GM12878 (cell line): Measurements from ENCODE around the gene ARHGAP44. TPM values are rescaled to one million over a fixed set of nuclear protein-coding genes. Genes with fewer than 3 reads are reported as not detected.

Experiments
- ATAC-seq: fragments of 200-7000 bp; cut with Tn5 transposase; 3 replicates; pipeline ENCODE4 v1.9.1; 2020; ENCODE audit warnings: mild to moderate bottlenecking, moderate library complexity
- BruUV-seq: library from RNA; stranded (reverse); fragments of 400-500 nt; replicated peaks from 2 replicates; lab custom pipeline; 2021; lab: Mats Ljungman, UMichigan
- CTCF ChIA-PET: fragments of 300-600 bp; sonication (Branson Sonifier 250); formaldehyde crosslinking; extraction: SDS; loops from one replicate; lab custom pipeline; 2021; ENCODE audit warnings: inconsistent platforms; lab: Yijun Ruan, JAX
- POLR2A ChIA-PET: fragments of 350-600 bp; formaldehyde crosslinking; extraction: SDS; loops from one replicate; lab custom pipeline; 2021; ENCODE audit warnings: inconsistent platforms; lab: Charles Lee
- RAD21 ChIA-PET: fragments of 300-600 bp; sonication (Branson Sonifier 250); formaldehyde crosslinking; loops from one replicate; lab custom pipeline; 2023; ENCODE audit warnings: antibody characterized with exemption; ENCODE audit not compliant: unreplicated experiment; lab: Charles Lee
- SMC1A ChIA-PET: fragments of 300-600 bp; sonication (Branson Sonifier 250); formaldehyde crosslinking; loops from one replicate; lab custom pipeline; 2023; ENCODE audit not compliant: unreplicated experiment, uncharacterized antibody; lab: Charles Lee
- DNase-seq: peaks from one replicate; pipeline ENCODE4 v3.0.0-alpha.2; 2011; ENCODE audit warnings: low read depth, low spot score
- FAIRE-seq: peaks from 3 replicates; lab custom pipeline; 2011; peaks lifted over from hg19 to GRCh38; lab: Jason Lieb, UNC
- H2AFZ ChIP-seq: 2 replicates; pipeline ENCODE4 v1.6.0; 2011; ENCODE audit warnings: low read depth, low read length, control low read depth; ENCODE audit not compliant: control insufficient read depth
- H3K27ac ChIP-seq: 2 replicates; pipeline ENCODE4 v1.5.1; 2011; ENCODE audit warnings: control low read depth; ENCODE audit not compliant: control insufficient read depth, insufficient read depth
- H3K27me3 ChIP-seq, 2 experiments: replicated peaks in 1 of 2; 2 replicates each; pipeline versions ENCODE4 v1.6.0 to v1.6.1; 2011; ENCODE audit warnings: low read length in 1 of 2; ENCODE audit not compliant: control insufficient read depth in 2 of 2, insufficient read depth in 2 of 2
- H3K36me3 ChIP-seq, 2 experiments: 2 replicates each; pipeline ENCODE4 v1.5.1; 2011; ENCODE audit warnings: low read length in 1 of 2; ENCODE audit not compliant: control insufficient read depth in 2 of 2, insufficient read depth in 2 of 2
- H3K4me1 ChIP-seq: 2 replicates; pipeline ENCODE4 v1.6.1; 2011; ENCODE audit warnings: mild to moderate bottlenecking, low read length, moderate library complexity, mixed read lengths; ENCODE audit not compliant: control insufficient read depth, insufficient read depth
- H3K4me2 ChIP-seq: 2 replicates; pipeline ENCODE4 v1.6.0; 2011; ENCODE audit warnings: control low read depth; ENCODE audit not compliant: control insufficient read depth, insufficient read depth
- H3K4me3 ChIP-seq: fragments of 200-600 bp; sonication (generic); 2 replicates; pipeline ENCODE4 v1.5.1; 2016
- H3K79me2 ChIP-seq: 2 replicates; pipeline ENCODE4 v1.6.0; 2011; ENCODE audit warnings: low read length; ENCODE audit not compliant: control insufficient read depth, insufficient read depth
- H3K9ac ChIP-seq: 2 replicates; pipeline ENCODE4 v1.8.0; 2011; ENCODE audit warnings: low read length, control low read depth, mixed read lengths; ENCODE audit not compliant: control insufficient read depth, insufficient read depth
- H3K9me3 ChIP-seq: replicated peaks from 3 replicates; pipeline ENCODE4 v1.5.1; 2011; ENCODE audit warnings: mild to moderate bottlenecking, low read length; ENCODE audit not compliant: control insufficient read depth, insufficient read depth
- H4K20me1 ChIP-seq: 2 replicates; pipeline ENCODE4 v1.6.0; 2011; ENCODE audit not compliant: control insufficient read depth, insufficient read depth
- CREM ChIP-seq: IDR thresholded peaks from 2 replicates; pipeline ENCODE4 v1.6.1; 2014; ENCODE audit warnings: antibody characterized with exemption, low read depth
- MTA2 ChIP-seq: fragments of 450-650 bp; IDR thresholded peaks from 2 replicates; pipeline ENCODE4 v1.6.1; 2016; ENCODE audit warnings: low read depth, mild to moderate bottlenecking, moderate library complexity
- MXI1 ChIP-seq: fragments of 150-350 bp; IDR thresholded peaks from 2 replicates; pipeline ENCODE4 v1.6.1; 2011; ENCODE audit warnings: low read depth, mild to moderate bottlenecking, inconsistent platforms, low read length, improper control_type of control experiment
- NFYB ChIP-seq: IDR thresholded peaks from 2 replicates; pipeline ENCODE4 v1.6.1; 2011; ENCODE audit warnings: low read depth, mild to moderate bottlenecking, low read length, improper control_type of control experiment, moderate library complexity; ENCODE audit not compliant: insufficient read depth
- RB1 ChIP-seq: fragments of 450-650 bp; formaldehyde crosslinking; IDR thresholded peaks from 2 replicates; pipeline ENCODE4 v1.6.1; 2017; ENCODE audit warnings: mild to moderate bottlenecking, borderline replicate concordance
- RELA ChIP-seq: fragments of 450-650 bp; IDR thresholded peaks from 2 replicates; pipeline ENCODE4 v1.8.0; 2014; ENCODE audit warnings: borderline replicate concordance; ENCODE audit not compliant: partially characterized antibody
- REST ChIP-seq: IDR thresholded peaks from 2 replicates; pipeline ENCODE4 v1.6.1; 2012; ENCODE audit warnings: mild to moderate bottlenecking, low read depth, low read length
- SKIL ChIP-seq: fragments of 450-650 bp; IDR thresholded peaks from 2 replicates; pipeline ENCODE4 v1.6.1; 2017; ENCODE audit warnings: mild to moderate bottlenecking, low read depth, inconsistent platforms; ENCODE audit not compliant: poor library complexity, severe bottlenecking
- SMC3 ChIP-seq: IDR thresholded peaks from 2 replicates; pipeline ENCODE4 v1.6.1; 2011; ENCODE audit warnings: low read length, improper control_type of control experiment, borderline replicate concordance
- SUPT20H ChIP-seq: IDR thresholded peaks from 2 replicates; pipeline ENCODE4 v1.6.1; 2011; ENCODE audit warnings: low read depth, mild to moderate bottlenecking, low read length, moderate library complexity, borderline replicate concordance; ENCODE audit not compliant: control insufficient read depth
- SUZ12 ChIP-seq: fragments of 200-600 bp; sonication (generic); IDR thresholded peaks from one replicate; pipeline ENCODE4 v1.6.1; 2018; ENCODE audit warnings: antibody characterized with exemption, mild to moderate bottlenecking; ENCODE audit not compliant: unreplicated experiment
- USF1 ChIP-seq: IDR thresholded peaks from 2 replicates; pipeline ENCODE4 v1.6.1; 2011; ENCODE audit warnings: borderline replicate concordance, low read depth, mild to moderate bottlenecking, moderate library complexity, mixed read lengths, low read length; ENCODE audit not compliant: insufficient read depth; ENCODE audit errors: extremely low read length
- WRNIP1 ChIP-seq: IDR thresholded peaks from 2 replicates; pipeline ENCODE4 v1.6.1; 2011; ENCODE audit warnings: low read depth, low read length, improper control_type of control experiment, borderline replicate concordance
- WGBS: methylation state at CpG from one replicate; pipeline ENCODE4 v1.1.6; 2016; ENCODE audit warnings: low lambda C conversion rate; ENCODE audit not compliant: insufficient replicate concordance, insufficient coverage; ENCODE audit errors: missing lambda C conversion rate; 5-methylcytosine and 5-hydroxymethylcytosine counted together
- in situ Hi-C: fragments of 300-500 bp; cut with MboI; formaldehyde crosslinking; loops from 9 replicates; pipeline ENCODE4 v1.14.3; 2018; ENCODE audit warnings: mixed read lengths
- intact Hi-C: fragments of 100-400 bp; cut with micrococcal nuclease; formaldehyde crosslinking; loops from one replicate; pipeline ENCODE4 v1.14.2; 2022; ENCODE audit not compliant: unreplicated experiment
- polyA plus RNA-seq, 11 experiments: library from polyadenylated mRNA; depleted of rRNA in 4 of 11; unstranded in 6 of 11; stranded (reverse) in 5 of 11; fragments of >200 nt; fragmentation: Nextera tagmentation in 4 of 11; fragmentation: Illumina TruSeq in 1 of 11; extraction: Ambion mirVana in 4 of 11; extraction: Trizol in 1 of 11; gene quantifications; 1 replicate in 1 of 11; 2 replicates in 10 of 11; pipeline versions ENCODE4 v1.2.1 to v1.2.3, GENCODE V29; 2011 to 2016; ENCODE audit warnings: inconsistent platforms in 2 of 11, missing spikeins in 2 of 11, low read depth in 1 of 11
- total RNA-seq, 4 experiments: library from RNA; depleted of rRNA in 3 of 4; stranded (reverse); fragments of >200 nt in 3 of 4; fragmentation: Illumina TruSeq in 1 of 4; extraction: Trizol in 1 of 4; gene quantifications; 2 replicates each; pipeline versions ENCODE4 v1.2.1 to v1.2.3, GENCODE V29; 2013 to 2021

ARHGAP44 gene
- total and polyA plus RNA-seq, 10 of the 15 experiments (the other 5 are each of a cell fraction or from before 2014, with no cell fraction given): 0.11 to 1.2 (median 0.48) TPM

DNA sequence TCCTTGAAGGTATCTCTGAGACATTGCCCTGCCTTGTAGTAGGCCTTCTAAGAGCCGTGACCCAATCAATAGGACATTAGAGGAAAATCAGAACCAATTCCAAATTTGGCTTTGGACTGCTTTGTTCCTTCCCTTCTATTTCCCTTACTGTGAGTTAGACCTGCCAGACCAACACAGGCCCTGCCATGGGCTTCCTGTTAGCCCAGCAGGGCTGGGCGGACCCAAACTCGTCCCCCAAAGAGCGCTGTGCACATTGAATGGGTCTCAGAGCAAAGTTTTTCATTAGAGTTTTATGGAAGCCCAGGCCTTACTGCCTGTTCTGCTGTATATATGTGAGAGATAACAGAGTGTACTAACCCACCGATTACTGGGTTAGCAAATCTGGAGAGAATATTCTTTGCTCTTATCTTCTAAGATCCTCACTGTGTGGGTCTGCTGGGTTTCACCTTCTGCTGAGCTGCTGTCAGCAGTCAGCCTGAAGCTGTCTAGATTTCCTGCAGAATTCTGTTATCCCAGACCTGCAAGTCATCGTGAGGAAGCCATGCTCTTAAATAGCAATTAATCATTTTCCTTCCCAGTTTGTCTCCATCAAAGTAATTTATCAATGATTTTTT, 5.7 kb downstream of the ARHGAP44 start:
- no peaks in the 10 kb centered on the region; a peak in 1 of 4 replicates for H3K27me3 ChIP-seq
- H3K4me3 ChIP-seq: no peak overlapping the region
- in situ Hi-C loops: no loop called here
- no peaks in the 10 kb centered on the region for H3K36me3 ChIP-seq
- POLR2A ChIA-PET: no interaction called here
- H3K4me2 ChIP-seq: peak overlapping the region; percentile 38; the same call in 1 of the 2 replicates
- H2AFZ ChIP-seq: no peak overlapping the region
- RAD21 ChIA-PET: no interaction called here
- DNase-seq (no peak), ATAC-seq (no peak), FAIRE-seq (no peak)
- H3K4me1 ChIP-seq: peaks cover 10% of the 10 kb centered on the region
- intact Hi-C loops: no loop called here
- CTCF ChIA-PET: no interaction called here
- H3K9ac ChIP-seq: no peak overlapping the region
- 48% methylated on average over 6 of the region's 6 CpGs for WGBS
- H3K79me2 ChIP-seq: no peaks in the 10 kb centered on the region; the same call in 1 of the 2 replicates
- no peak overlapping the region for H3K27ac ChIP-seq
- SMC1A ChIA-PET: interaction anchor here (0.7 kb wide), 1 partner anchor 493 kb away, joined by 5 read pairs; no protein-coding TSS in a partner anchor
- BruUV-seq: no TSS peak
- H4K20me1 ChIP-seq: no peaks in the 10 kb centered on the region
- no peaks in the 10 kb centered on the region for H3K9me3 ChIP-seq
- TF ChIP-seq REST: no peak
- TF ChIP-seq SKIL: no peak
- TF ChIP-seq RELA: no peak
- TF ChIP-seq CREM: no peak
- TF ChIP-seq SMC3: no peak
- no peak for TF ChIP-seq NFYB
- TF ChIP-seq WRNIP1: no peak
- no peak for TF ChIP-seq MXI1
- TF ChIP-seq RB1: no peak
- TF ChIP-seq MTA2: no peak
- TF ChIP-seq SUZ12: no peak
- TF ChIP-seq USF1: no peak
- TF ChIP-seq SUPT20H: no peak
